Stimulated activated CD8-positive, alpha-beta memory T cell treated with anti-CD3 and anti-CD28 coated beads, Interleukin-4, amount 100 ng/mL, for 4 hours (primary cell): ENCODE data around the gene SETBP1.

Experiments used
- DNase-seq, 2 donors: peaks; one replicate each; pipeline ENCODE4 v3.0.0-alpha.2; 2020; ENCODE audit warnings: low read depth in 2 of 2, low spot score in 1 of 2

The SETBP1 gene

DNA sequence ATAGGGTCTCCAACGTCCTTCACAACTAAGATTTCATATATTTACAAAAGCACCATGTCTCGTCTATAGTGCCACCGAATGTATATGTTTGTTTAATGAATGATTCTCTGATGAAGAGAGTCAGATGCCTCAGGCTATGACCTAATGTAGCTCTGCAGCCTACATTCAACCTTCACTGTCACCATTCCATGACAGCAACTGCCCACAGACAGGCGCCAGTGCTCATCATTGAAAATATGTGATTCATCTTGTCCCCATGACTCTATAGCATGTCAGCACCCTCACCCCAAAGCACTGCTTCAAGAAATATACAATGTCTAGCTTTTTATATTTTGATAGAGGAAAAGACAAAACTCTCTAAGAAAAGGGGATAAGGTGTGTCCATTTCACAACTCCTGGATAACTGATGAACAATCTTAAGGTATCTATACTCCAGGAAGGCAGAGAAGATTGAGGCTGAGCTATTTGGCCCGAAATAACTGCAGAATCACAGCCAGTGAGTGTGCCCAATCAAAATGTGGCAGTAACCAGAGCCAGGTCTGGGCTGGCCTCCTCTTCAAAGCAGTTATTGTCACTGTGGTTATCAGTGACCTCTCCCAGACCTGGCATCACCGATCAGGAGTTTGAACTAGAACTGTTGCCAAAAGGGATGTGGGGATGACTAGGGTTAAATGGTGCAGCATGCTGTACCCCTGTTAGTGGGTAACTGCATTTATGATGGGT lies 246.6 kb downstream of the SETBP1 start:
- no peak for DNase-seq

DNA sequence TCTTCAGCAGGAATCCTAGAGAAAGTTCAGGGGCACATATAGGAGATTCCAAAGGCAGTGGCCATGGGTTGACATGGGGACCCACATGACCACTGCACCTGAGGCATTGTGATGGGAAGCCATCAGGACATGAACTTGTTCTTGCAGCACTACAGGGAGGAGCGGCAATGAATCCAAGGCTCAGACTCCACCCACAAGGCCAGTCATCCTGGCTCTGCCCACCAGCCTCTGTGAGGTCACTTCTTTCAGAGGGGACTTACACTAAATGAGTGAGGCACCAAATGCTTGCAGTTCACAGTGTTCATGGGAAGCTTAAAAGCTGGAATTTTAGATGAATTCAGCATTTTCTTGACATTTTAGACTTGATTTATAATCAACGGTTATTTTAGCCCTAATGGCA lies 254.2 kb downstream of the SETBP1 start:
- DNase-seq, result no peak

DNA sequence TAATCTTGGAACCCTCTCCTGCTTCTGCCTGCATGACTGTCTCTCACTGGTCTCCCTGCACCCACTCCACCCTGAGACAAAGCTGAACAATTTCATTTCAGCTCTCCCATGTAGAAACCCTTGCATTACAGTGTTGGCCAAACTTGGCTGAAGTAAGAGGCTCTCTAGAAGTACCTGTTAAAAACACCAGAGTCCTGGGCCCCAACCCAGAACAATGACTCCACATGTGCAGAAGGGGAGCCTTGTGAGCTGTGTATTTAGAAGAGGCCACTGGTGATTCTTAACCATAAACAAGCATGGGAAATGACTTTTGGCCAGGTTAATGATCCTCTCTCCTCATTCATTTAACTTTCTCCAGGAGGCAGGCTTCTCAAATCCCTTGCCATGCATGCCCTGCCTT lies 254.8 kb downstream of the SETBP1 start:
- DNase-seq, result no peak

DNA sequence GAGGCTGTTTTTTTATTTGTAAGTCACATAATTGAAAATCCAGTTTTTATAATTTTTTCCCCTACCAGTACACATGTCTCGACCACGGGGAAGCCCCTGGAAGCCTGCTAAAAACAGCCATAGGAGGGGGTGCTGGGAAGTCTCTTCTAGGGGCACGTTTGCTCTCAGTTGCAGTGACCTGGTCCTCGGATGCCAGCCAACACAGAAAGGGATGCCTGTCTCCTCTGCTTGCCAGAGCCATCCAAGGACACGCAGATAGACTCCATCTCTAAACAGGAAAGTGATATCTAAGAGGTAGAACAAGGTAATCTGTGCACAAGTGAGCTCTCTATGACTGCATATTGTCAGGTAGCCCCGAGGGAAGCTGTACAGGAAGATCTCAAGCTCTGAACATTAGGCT lies 255.8 kb downstream of the SETBP1 start:
- no peak for DNase-seq

DNA sequence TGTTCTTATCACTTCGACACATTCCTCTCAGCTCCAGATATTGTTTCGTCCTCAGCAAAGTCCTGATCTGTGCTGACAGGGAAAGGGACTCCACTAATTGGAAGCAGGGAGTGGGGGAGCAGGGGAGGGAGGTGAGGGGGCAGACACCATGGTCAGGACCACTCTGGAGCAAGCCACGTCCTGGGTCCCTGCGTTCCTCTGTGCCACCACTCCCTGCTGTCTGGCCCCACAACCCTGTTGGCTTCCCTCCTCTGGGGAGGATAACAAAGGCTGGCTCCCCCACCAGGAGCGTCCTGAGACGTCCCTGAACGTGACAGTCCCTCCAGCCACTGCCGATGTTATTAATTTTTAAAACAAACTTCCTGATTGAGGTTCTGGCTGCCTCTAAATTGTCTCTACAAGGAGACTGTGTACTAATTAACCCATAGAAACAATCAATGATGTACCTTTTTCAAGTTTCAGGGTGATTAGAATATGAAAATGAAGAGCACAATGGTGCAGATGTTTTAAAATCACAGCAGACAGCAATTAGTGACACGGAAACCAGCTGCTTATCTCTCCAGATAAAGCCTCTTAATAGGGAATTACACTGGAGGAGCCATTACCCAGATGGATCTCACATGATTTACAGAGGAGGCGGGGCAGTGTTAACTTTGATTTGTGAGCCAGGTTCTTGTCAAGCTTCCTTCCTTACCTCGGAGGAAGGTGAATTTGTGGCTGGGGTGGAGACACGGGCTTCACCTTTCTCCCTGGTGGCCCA lies 257.5 kb downstream of the SETBP1 start:
- no peak for DNase-seq

DNA sequence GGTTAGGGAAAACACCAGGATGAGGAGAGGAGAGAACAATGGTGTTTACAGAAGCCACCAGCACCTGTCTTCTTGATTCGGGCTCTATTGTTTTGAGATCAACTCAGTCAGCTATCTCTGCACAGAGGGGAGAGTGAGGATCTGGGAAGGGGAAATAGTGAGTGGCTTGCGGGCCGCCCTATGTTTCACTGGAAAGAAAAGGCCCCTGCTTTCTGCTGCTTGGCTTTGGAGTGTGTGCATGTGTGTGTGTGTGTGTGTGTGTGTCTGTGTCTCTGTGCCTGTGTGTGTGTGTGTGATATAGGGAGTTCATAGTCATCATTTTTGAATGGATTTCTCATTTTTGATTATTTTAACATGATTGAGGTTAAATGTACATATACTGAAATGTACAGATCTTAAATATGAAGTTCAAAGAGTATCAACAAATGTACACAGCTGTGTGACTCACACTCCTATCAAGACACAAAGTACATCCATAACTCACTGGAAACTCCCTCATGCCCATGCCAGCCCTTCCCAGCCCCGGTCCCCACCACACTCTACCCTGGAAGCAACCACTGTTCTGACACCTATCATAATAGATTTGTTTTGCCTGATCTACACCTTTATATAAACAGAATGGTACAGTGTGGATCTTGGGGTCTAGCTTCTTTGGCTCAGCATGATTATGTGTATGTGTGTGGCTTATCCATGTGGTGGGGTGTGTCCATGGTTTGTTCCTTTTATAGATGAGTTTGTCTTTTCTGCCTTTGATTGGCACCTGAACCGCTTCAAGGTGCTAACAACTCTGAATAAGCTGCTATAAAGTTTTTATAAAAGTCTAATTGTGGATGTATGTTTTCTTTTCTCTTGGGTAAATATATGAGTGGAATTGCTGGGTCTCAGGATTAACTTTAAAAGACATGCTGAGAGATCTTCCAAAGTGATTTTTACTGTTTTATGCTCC lies 258.3 kb downstream of the SETBP1 start:
- no peak for DNase-seq

DNA sequence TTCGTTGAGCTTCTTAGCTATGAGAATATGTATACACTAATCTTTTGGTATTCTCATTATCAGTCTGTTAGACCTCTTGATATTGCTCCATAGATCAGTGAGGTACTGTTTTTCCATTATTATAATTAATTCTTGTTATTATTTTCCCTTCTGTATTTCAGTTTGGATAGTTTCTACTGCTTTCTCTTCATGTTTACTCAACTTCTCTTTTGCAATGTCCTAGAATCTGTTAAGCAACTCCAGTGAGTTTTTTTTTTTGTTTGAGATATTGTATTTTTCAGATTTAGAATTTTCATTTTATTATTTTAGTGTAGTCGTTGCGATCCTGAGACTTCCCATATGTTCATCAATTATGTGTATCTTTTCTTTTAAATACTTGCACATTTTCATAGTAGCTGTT lies 260.8 kb downstream of the SETBP1 start:
- no peak for DNase-seq

DNA sequence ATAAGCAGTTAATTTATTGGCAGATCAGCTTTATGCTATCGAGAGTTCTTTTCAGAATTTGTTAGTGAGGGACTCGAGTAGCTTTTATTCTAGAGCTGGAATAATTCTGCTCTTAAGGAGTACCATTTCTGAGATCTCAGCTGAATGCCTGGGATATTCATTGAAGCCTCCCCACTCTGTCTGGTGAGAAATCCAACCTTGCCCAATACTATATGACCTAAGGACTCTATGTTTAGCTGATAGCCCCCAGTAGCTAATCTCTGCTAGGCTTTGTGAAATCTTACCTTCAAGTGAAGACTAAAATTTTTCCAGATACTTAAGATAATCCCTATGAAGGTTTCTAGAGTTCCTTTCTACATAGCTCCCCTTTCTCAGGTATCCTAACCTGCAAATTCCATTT lies 261.4 kb downstream of the SETBP1 start:
- no peak for DNase-seq

DNA sequence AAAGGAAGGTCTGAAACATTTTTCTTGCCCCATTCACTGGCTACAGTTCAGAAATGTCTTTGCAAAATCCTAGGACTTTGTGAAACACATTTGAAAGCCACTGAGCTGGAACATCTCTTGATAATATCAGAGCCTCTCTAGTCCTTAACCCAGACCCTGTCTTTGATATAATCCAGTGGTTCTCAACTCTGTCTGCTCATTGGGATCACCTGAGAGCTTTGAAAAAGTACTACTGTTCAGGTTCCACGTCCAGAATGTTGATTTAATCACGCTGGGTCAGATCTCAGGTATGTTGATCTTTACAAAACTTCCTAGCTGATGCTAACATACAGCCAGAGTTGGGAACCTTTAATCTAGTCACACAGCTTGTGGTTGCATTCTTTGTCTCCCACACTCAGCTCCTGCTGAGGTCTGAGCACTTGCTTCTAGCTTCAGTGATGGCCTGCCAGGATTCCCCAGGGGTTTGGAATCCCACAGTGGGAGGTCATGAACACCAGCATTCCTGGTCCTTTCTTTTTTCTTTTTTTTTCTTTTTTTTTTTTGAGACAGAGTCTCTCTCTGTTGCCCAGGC lies 262.7 kb downstream of the SETBP1 start:
- no peak for DNase-seq

DNA sequence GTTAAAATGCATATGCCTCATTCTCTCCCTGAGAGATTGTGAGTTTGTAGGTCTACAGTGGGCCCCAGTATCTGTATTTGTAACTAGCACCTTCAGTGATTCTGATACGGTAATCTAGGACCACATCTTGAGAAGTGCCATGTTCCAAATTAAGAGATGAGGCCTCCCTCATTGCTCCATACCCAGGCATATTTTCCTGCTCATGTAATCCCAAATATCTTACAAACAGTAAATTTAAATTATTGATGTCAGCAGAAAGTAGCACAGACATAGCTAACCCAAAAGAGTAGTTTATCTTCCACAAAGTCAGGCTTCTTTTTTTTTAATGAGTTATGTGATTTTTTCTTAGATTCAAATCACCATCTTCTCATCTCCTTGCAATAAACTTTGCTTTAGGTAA lies 263.8 kb downstream of the SETBP1 start:
- DNase-seq, result no peak

DNA sequence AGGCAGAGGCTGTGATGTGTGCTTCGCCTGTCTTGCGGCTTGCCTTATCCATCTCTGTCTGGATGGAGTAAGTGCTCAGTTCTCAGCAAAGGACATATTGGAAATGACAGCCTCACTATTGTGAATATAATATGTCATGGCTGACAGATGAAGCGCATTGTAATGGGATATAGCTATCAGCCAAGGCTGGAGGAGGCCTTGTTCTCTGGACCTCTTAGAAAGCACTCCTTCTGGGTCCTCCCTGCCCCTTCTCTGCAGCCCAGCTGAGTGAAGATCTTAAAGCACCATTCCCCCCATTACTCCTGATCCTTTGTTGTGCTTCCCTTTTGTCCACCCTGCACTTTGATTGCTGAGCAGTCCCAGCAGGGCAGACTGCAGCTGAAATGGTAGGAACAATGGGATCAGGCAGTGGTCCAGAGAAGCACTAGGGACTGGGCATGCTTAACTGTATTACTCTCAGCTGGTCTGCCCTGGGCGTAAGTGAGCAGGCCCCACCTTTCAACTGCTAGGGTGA lies 265.3 kb downstream of the SETBP1 start:
- DNase-seq, result no peak

DNA sequence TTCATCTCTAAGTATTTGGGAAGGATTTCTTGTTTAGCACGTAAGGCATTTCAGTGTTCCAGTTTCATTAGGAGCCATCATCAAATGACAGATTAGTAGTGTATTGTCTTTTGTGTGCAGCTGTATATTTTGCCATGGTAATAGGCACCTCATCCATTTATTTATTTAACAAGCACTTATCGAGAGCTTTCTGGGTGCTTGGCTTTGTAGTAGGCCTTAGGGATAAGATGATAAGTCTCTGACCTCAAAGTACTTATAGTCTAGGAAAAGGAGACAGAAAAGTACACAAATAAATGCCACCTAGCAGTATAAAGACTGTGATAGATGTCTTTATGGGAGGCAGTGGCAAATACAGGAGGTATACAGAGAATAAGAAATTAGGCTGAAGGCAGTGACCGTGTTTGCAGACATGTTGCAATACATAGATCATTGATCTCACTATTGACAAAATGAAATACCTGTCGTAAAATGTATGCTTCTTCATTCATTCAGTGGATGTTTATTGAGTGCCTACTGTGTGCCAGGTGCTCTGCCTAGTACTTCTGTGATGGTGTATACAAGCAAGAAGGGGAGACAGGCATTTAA lies 265.9 kb downstream of the SETBP1 start:
- DNase-seq, result no peak

DNA sequence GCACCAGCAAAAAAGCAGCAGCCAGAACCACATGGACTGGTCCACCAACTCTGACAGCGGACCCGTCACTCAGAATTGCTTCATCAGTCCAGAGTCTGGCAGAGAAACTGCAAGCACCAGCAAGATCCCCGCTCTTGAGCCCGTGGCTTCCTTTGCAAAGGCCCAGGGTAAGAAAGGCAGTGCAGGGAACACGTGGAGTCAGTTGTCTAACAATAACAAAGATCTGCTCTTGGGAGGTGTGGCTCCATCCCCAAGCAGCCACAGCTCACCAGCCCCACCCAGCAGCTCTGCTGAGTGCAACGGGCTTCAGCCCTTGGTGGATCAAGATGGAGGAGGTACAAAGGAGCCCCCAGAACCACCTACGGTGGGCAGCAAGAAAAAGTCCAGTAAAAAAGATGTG lies 269.3 kb downstream of the SETBP1 start:
- no peak for DNase-seq

DNA sequence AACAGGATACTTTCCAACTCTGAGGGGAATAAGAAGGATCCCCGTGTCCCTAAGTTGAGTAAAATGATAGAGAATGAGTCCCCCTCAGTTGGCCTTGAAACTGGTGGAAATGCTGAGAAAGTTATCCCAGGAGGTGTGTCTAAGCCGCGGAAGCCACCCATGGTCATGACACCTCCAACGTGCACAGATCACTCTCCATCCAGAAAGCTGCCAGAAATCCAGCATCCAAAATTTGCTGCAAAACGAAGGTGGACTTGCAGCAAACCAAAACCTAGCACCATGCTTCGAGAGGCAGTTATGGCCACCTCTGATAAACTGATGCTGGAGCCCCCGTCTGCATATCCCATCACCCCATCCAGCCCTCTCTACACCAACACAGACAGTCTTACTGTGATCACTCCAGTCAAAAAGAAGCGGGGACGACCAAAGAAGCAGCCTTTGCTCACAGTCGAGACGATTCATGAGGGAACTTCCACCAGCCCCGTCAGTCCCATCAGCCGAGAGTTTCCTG lies 270.1 kb downstream of the SETBP1 start:
- no peak for DNase-seq

DNA sequence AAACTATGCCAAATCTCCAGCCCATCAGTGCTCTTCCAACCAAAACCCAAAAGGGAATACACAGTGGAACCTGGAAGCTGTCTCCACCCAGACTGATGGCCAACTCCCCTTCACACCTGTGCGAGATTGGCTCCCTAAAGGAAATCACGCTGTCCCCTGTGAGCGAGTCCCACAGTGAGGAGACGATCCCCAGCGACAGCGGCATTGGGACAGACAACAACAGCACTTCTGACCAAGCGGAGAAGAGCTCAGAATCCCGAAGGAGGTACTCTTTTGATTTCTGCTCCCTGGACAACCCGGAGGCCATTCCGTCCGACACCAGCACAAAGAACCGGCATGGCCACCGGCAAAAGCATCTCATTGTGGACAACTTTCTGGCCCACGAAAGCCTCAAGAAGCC lies 271.1 kb downstream of the SETBP1 start:
- no peak for DNase-seq

DNA sequence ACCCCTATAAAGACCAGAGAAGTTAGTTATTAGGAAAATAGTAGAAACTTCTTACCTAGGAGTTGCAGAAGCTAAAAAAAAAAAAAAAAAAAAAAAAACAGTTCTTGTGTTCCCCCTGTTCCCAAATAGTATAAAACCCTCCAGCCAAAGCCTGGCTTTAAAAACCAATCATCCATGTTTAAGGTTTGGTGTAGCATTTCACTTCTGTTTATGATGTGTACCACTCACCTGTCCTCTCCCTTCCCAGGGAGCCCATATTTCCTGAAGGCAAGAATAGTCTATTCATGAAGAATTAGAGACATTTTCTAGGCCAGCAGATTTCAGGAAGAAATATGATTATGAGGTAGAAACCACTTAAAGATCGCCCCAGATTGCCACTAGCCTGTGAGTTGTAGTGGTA lies 273.6 kb downstream of the SETBP1 start:
- DNase-seq, result no peak

DNA sequence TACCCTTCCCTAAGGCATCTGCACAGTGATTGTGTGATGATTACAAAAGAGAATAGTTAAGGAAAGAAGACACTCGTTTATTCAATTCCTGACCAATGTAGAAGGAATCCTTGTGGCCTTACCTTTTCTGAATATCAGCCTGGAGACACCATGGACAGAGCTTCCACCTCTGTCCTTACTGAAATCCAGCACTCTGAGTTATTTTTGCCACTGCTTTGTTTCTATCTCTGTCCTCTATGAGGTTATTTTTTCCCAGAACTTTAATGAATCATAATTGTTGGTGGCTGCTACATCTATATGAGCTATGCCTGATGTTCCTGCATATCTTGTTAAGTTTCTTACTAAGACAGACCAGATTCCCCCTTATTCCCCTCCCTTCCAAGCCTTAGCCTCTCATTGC lies 275.1 kb downstream of the SETBP1 start:
- no peak for DNase-seq

DNA sequence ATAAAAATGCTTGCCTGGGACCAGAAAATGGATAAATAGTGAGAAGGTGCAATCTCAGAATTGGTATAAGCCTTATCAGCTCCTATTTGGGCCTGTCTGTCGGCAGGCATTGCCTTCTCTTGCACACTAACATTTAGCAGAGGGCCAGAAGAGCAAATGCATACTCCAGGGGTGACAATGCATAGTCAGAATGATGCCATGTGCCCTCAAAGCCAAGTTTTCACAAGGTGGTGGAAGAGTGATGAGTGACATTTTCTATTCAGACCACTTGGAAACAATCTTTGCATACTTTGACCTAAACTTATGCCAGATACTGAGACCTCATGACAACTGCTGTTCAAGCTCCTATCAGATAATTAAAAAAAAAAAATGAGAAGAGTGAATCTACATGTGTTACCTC lies 276.3 kb downstream of the SETBP1 start:
- no peak for DNase-seq

DNA sequence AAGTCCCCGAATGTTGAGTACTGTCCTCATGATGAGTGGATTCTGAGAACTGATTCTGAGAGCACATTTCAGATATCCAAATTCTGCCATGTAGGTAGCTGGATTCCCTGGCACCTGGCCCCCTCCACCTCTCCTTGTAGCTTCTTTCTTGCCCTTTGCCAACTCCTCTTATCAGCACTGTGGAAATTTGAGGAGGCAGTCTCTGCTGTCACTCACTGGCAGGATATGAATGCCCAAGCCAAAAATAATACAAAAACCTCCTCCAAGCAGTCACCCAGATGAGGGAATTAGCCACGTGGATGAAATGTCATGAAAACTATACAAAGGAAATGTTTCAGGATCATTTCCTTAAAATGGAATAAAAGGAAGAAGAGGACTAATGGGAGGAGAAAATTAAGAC lies 276.8 kb downstream of the SETBP1 start:
- DNase-seq, result no peak

DNA sequence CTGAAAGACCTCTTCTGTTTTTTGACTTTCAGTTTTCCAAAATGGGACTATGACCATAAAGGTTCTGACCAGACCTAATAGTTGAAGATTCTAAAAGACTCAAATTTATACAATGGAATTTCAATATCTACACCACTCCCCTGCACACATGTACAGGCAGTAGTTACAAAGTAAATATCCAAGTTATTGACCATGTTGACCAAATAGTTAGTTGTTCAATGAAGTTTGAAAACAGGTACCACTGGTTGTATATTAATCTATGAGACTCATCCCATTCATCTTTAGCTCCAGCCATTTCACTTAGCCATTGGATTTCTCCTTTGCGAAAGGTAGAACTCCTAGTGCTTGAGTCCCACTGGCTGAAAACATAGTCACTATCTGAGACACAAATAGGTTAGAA lies 277.4 kb downstream of the SETBP1 start:
- no peak for DNase-seq

DNA sequence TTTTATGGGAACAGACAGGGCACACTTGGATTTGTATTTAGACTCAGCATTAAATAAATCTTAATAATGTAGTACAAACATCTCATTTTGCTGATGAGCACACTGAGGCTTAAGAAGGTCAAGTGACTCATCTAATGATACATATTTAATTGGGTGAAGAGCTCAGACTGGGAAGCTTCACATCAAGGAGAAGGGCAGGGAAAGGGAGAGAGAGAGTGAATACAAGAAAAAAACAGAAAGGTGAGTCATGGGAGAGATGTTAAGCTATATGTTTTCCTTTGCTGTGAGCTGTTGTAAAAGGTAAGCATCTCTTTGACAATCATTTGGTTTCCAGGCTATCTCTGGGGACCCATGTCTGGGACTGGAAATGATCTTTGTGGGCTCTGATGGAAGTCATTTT lies 277.8 kb downstream of the SETBP1 start:
- DNase-seq, result no peak
